Mammary epithelial cell (primary cell): ENCODE results near the gene TJP2.

Source experiments
- EZH2 ChIP-seq: IDR thresholded peaks from 2 replicates; pipeline ENCODE4 v1.6.1; 2012; ENCODE audit warnings: low read length, inconsistent platforms, borderline replicate concordance
- TF ChIP-seq, protein P1 (sequence below), 2 donors: IDR thresholded peaks in 1 of 2; conservative IDR thresholded peaks in 1 of 2; 2 replicates each; pipeline ENCODE4 v1.5.1; 2011 to 2012; ENCODE audit warnings: inconsistent platforms in 2 of 2, low read length in 2 of 2, mild to moderate bottlenecking in 2 of 2, control low read depth in 1 of 2, low read depth in 1 of 2; ENCODE audit not compliant: insufficient read depth in 1 of 2; ENCODE audit errors: extremely low read depth in 1 of 2

DNA sequence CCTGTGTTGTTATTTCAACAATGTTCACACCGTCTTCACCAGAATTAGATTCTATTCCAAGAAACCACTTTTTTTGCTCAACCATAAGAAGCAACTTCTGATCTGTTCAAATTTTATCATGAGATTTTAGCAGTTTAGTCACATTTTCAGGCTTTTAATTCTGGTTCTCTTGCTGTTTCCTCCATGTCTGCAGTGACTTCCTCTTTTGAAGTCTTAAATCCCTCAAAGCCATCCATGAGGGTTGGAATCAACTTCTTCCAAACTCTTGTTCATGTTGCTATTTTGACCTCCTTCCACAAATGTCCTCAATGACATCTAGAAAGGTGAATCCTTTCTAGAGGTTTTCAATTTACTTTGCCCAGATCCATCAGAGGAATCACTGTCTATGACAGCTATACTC lies 125.2 kb downstream of the TJP2 start:
- TF ChIP-seq EZH2: no peak
- TF ChIP-seq, protein P1, sequence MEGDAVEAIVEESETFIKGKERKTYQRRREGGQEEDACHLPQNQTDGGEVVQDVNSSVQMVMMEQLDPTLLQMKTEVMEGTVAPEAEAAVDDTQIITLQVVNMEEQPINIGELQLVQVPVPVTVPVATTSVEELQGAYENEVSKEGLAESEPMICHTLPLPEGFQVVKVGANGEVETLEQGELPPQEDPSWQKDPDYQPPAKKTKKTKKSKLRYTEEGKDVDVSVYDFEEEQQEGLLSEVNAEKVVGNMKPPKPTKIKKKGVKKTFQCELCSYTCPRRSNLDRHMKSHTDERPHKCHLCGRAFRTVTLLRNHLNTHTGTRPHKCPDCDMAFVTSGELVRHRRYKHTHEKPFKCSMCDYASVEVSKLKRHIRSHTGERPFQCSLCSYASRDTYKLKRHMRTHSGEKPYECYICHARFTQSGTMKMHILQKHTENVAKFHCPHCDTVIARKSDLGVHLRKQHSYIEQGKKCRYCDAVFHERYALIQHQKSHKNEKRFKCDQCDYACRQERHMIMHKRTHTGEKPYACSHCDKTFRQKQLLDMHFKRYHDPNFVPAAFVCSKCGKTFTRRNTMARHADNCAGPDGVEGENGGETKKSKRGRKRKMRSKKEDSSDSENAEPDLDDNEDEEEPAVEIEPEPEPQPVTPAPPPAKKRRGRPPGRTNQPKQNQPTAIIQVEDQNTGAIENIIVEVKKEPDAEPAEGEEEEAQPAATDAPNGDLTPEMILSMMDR (conservative IDR thresholded peaks at IDR 0.05 in 1 of 2, IDR thresholded peaks at IDR 0.05 in 1 of 2; ENCODE audit: extremely low read depth in 1 of 2, insufficient read depth in 1 of 2, low read depth in 1 of 2, low read length in 2 of 2): no peak
